IPS DF 6.9 (cell line): Measurements from ENCODE around the gene GXYLT2.

ENCODE experiments used
- DNase-seq: peaks from one replicate; pipeline ENCODE4 v3.0.0-alpha.2; 2013; ENCODE audit warnings: low read depth, low spot score
- H3K27ac ChIP-seq: one replicate; pipeline ENCODE4 v1.5.1; 2013; ENCODE audit warnings: low read length, control low read depth
- H3K27me3 ChIP-seq: 2 replicates; pipeline ENCODE4 v1.6.1; 2013; ENCODE audit warnings: mild to moderate bottlenecking, low read length; ENCODE audit not compliant: control insufficient read depth, insufficient read depth
- H3K36me3 ChIP-seq: 2 replicates; pipeline ENCODE4 v1.6.1; 2013; ENCODE audit warnings: low read length; ENCODE audit not compliant: control insufficient read depth, insufficient read depth
- H3K4me1 ChIP-seq: 2 replicates; pipeline ENCODE4 v1.6.1; 2013; ENCODE audit warnings: low read length; ENCODE audit not compliant: control insufficient read depth, insufficient read depth
- H3K4me3 ChIP-seq: 2 replicates; pipeline ENCODE4 v1.5.1; 2013; ENCODE audit warnings: mild to moderate bottlenecking, low read length
- H3K9me3 ChIP-seq: 2 replicates; pipeline ENCODE4 v1.6.1; 2013; ENCODE audit warnings: low read length, inconsistent platforms; ENCODE audit not compliant: control insufficient read depth, insufficient read depth
- WGBS: extraction: QIAGEN DNeasy Blood & Tissue Kit; methylation state at CpG from one replicate; pipeline ENCODE4 v1.1.7; 2013; ENCODE audit warnings: mixed read lengths, missing lambda C conversion rate; ENCODE audit not compliant: insufficient read length, insufficient coverage; 5-methylcytosine and 5-hydroxymethylcytosine counted together

Gene GXYLT2

GRCh38 chr3:72973031-72973723 is 85.3 kb downstream of the GXYLT2 start:
- no peak overlapping the region for H3K27ac ChIP-seq

GRCh38 chr3:72973786-72974185 is 85.9 kb downstream of the GXYLT2 start:
- DNase-seq, result no peak
- Histone ChIP-seq H3K36me3 (no peaks in the 10 kb centered on the region), H3K27me3 (no peaks in the 10 kb centered on the region), H3K4me3 (no peak overlapping the region), H3K9me3 (no peaks in the 10 kb centered on the region), H3K27ac (no peak overlapping the region), H3K4me1 (no peaks in the 10 kb centered on the region)
- no CpG with 5 or more reads among the region's 2 CpGs for WGBS

More at GRCh38 chr3:72973031-72973723, 85.3 kb downstream of the GXYLT2 start:
- Histone ChIP-seq H3K27me3 (no peaks in the 10 kb centered on the region), H3K4me1 (no peaks in the 10 kb centered on the region), H3K36me3 (no peaks in the 10 kb centered on the region), H3K9me3 (no peaks in the 10 kb centered on the region), H3K4me3 (no peak overlapping the region)
- DNase-seq, result no peak
- WGBS, result 100% methylated on average over 1 of the region's 7 CpGs

DNA sequence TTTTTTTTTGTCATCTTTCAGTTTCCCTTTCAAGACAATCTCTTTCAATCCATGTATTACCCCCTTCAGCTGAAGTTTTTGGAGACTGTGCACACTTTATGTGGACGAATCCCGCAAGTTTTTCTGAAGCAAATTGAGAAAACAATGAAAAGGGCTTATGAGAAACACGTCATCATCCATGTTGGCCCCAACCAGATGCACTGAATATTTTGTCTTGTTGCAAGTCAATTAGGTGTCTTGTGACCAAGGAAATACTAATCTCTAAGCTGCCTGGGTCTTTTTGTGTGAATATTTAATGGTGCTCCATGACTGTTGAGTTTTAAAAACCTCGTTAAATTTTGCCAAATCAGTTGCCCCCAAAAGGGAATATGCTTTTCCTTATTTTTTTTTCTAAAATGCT is 87.1 kb downstream of the GXYLT2 start:
- Histone ChIP-seq H3K9me3 (no peaks in the 10 kb centered on the region), H3K27ac (no peak overlapping the region), H3K4me3 (no peak overlapping the region), H3K27me3 (no peaks in the 10 kb centered on the region), H3K4me1 (no peaks in the 10 kb centered on the region), H3K36me3 (no peaks in the 10 kb centered on the region)
- no CpG with 5 or more reads among the region's 4 CpGs for WGBS
- no peak for DNase-seq

DNA sequence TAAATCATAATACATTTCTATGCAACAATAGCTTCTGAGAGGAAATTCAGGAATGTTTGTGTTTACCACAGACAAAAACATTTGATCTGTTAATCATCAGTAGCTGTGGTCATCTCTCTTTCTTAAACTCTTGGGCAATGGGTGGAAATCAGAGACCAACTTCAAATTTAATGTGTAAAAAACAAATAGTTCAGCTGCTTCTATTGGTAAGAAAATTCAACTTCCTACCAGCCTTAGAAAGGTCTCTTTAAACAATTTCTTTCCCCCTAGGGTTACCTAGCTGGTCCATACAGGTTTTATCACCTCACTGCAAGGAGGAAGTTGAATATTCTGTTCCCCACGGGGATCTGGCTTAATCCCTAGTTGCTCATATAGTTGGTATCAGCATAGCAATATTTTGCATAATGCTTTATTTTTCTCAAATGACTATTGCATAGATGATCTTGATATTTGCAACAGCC is 88.5 kb downstream of the GXYLT2 start:
- Histone ChIP-seq H3K4me1 (no peaks in the 10 kb centered on the region), H3K27me3 (no peaks in the 10 kb centered on the region), H3K27ac (no peak overlapping the region), H3K9me3 (no peaks in the 10 kb centered on the region), H3K36me3 (no peaks in the 10 kb centered on the region), H3K4me3 (no peak overlapping the region)
- WGBS, result no CpG with 5 or more reads among the region's 1 CpG
- DNase-seq, result no peak

GRCh38 chr3:72977060-72977808 is 89.4 kb downstream of the GXYLT2 start:
- WGBS, result no CpG with 5 or more reads among the region's 5 CpGs
- Histone ChIP-seq H3K27ac (no peak overlapping the region), H3K9me3 (no peaks in the 10 kb centered on the region), H3K4me1 (no peaks in the 10 kb centered on the region), H3K36me3 (no peaks in the 10 kb centered on the region), H3K4me3 (no peak overlapping the region), H3K27me3 (no peaks in the 10 kb centered on the region)
- no peak for DNase-seq

- H3K9me3 ChIP-seq, result no peaks in the 10 kb centered on the region; the same call in 1 of the 2 replicates
- 100% methylated on average over 1 of the region's 3 CpGs for WGBS
- no peaks in the 10 kb centered on the region; the same call in 1 of the 2 replicates for H3K27me3 ChIP-seq
- no peaks in the 10 kb centered on the region for H3K36me3 ChIP-seq
- H3K4me3 ChIP-seq, result no peak overlapping the region
- H3K27ac ChIP-seq, result no peak overlapping the region
- DNase-seq, result no peak
- H3K4me1 ChIP-seq, result no peaks in the 10 kb centered on the region
These were observed 94.9 kb downstream of the GXYLT2 start for GRCh38 chr3:72982609-72983366.

DNA sequence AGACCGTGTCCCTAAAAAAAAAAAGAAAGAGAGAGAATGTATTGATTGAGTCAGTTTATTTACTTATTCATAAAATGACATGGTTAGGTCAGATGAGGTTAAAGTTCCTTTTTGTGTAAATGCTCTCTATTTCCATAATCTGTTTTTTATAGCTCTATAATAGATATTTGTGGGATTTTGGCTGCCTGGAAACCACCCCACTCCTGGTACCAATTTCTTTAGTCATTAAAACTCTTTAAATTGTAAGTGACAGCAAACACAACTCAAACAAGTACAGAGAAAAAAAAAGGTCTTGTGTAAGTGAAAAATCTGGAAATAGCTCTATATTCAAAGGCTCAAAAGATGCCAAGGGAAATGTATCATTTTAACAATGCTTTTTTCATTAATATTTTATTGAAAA is 97.7 kb downstream of the GXYLT2 start:
- Histone ChIP-seq H3K9me3 (no peaks in the 10 kb centered on the region; the same call in 1 of the 2 replicates), H3K27ac (no peak overlapping the region), H3K27me3 (no peaks in the 10 kb centered on the region; the same call in 1 of the 2 replicates), H3K36me3 (no peaks in the 10 kb centered on the region), H3K4me1 (no peaks in the 10 kb centered on the region), H3K4me3 (no peak overlapping the region)
- no CpG with 5 or more reads among the region's 1 CpG for WGBS
- no peak for DNase-seq

GRCh38 chr3:72990701-72991395 is 103.0 kb downstream of the GXYLT2 start:
- no peaks in the 10 kb centered on the region; the same call in 1 of the 2 replicates for H3K27me3 ChIP-seq
- no peak overlapping the region for H3K27ac ChIP-seq
- no CpG with 5 or more reads among the region's 5 CpGs for WGBS
- no peak overlapping the region for H3K4me3 ChIP-seq
- no peaks in the 10 kb centered on the region for H3K4me1 ChIP-seq
- H3K9me3 ChIP-seq, result no peaks in the 10 kb centered on the region
- H3K36me3 ChIP-seq, result no peaks in the 10 kb centered on the region
- no peak for DNase-seq

DNA sequence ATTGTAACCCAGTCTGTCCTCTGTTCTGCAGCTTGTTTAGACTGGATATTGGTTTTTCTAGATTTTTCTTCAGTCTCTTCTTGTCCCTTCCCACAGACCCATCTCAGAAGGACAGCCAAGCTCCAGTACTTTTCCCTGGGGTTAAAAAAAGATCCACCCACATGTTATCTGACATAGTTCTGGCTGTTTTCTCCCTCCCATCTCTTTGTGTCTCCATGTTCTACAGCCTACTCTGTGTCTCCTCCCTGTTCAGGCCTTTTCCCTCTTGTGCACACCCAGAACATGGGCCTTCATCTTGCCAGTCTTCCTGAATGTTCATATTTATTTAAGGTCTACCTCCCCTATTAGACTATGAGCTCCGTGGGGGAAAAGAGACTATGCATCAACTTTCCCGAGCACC is 103.7 kb downstream of the GXYLT2 start:
- no peaks in the 10 kb centered on the region for H3K36me3 ChIP-seq
- H3K27ac ChIP-seq, result no peak overlapping the region
- no peak for DNase-seq
- no peak overlapping the region for H3K4me3 ChIP-seq
- H3K9me3 ChIP-seq, result no peaks in the 10 kb centered on the region
- H3K4me1 ChIP-seq, result no peaks in the 10 kb centered on the region; the same call in 1 of the 2 replicates
- H3K27me3 ChIP-seq, result no peaks in the 10 kb centered on the region; the same call in 1 of the 2 replicates
- no CpG with 5 or more reads among the region's 2 CpGs for WGBS

DNA sequence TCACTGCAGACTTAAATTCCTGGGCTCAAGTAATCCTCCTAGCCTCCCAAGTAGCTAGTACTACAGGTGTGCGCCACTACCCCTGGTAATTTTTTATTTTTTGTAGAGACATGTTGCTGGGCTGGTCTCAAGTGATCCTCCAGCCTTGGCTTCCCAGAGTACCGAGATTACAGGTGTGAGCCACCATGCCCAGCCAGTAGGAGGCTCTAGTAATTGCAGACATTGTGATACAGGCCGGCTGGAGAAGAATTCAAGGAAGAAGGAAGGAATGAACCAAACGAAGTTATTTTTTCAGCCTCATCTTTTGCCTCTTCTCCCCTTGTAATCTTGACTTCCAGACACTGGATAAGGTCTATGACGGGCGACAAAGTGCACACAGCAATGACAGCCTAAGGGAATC is 105.5 kb downstream of the GXYLT2 start:
- WGBS, result no CpG with 5 or more reads among the region's 6 CpGs
- DNase-seq, result no peak
- Histone ChIP-seq H3K4me1 (no peaks in the 10 kb centered on the region; the same call in 1 of the 2 replicates), H3K27me3 (no peaks in the 10 kb centered on the region), H3K27ac (no peak overlapping the region), H3K4me3 (no peak overlapping the region), H3K36me3 (no peaks in the 10 kb centered on the region), H3K9me3 (no peaks in the 10 kb centered on the region)
